ENCODE results near the gene TM4SF4. TPM values are rescaled to one million over a fixed set of nuclear protein-coding genes. Genes with fewer than 3 reads are reported as not detected.

TM4SF4 gene
- total RNA-seq, 1 experiment from 2014 or later: not detected

DNA sequence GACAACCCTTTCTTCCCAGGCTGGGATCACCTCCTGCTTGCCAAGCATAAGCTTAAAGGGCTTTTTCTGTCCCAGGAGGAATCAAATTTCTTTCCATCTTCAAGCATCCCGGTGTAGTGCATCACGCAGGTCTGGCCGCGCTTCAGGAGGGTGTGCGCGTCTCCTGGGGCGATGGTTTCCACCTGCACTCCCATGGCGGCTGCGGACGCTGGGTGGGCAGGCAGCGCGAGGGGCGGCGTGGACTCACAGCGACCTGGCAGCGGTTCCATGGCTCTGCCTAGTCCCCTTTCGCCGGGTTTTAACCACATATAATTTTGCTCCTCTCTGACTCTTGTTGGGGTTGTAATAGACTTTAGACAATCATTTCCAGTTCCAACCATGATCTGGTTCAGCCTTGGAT lies 10.6 kb upstream of the TM4SF4 start:
- no peak for DNase-seq (ENCODE audit: unreplicated experiment)
- ChIA-PET POLR2A (interaction anchor here (1.6 to 2.4 kb wide), 2 partner anchors 9 kb away, joined by 4 to 11 read pairs; no protein-coding TSS in a partner anchor), CTCF (interaction anchor here (0.6 kb wide), 1 partner anchor 602 kb away, joined by 4 read pairs; no protein-coding TSS in a partner anchor)
- Mint-ChIP-seq H3K4me1 (ENCODE audit: insufficient read depth, unreplicated experiment) (peaks cover 13% of the 10 kb centered on the region), H3K27ac (ENCODE audit: low read depth, unreplicated experiment) (no peak overlapping the region), H3K9me3 (ENCODE audit: unreplicated experiment) (no peaks in the 10 kb centered on the region), H3K4me3 (ENCODE audit: unreplicated experiment) (no peak overlapping the region), H3K36me3 (ENCODE audit: insufficient read depth, unreplicated experiment) (no peaks in the 10 kb centered on the region), H3K27me3 (ENCODE audit: insufficient read depth, unreplicated experiment) (no peaks in the 10 kb centered on the region)
- TF ChIP-seq, protein P1, sequence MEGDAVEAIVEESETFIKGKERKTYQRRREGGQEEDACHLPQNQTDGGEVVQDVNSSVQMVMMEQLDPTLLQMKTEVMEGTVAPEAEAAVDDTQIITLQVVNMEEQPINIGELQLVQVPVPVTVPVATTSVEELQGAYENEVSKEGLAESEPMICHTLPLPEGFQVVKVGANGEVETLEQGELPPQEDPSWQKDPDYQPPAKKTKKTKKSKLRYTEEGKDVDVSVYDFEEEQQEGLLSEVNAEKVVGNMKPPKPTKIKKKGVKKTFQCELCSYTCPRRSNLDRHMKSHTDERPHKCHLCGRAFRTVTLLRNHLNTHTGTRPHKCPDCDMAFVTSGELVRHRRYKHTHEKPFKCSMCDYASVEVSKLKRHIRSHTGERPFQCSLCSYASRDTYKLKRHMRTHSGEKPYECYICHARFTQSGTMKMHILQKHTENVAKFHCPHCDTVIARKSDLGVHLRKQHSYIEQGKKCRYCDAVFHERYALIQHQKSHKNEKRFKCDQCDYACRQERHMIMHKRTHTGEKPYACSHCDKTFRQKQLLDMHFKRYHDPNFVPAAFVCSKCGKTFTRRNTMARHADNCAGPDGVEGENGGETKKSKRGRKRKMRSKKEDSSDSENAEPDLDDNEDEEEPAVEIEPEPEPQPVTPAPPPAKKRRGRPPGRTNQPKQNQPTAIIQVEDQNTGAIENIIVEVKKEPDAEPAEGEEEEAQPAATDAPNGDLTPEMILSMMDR (IDR thresholded peaks at IDR 0.05; ENCODE audit: unreplicated experiment): no peak
- intact Hi-C loops (cut with micrococcal nuclease): no loop called here
- BruUV-seq (replicated peaks): no TSS peak

DNA sequence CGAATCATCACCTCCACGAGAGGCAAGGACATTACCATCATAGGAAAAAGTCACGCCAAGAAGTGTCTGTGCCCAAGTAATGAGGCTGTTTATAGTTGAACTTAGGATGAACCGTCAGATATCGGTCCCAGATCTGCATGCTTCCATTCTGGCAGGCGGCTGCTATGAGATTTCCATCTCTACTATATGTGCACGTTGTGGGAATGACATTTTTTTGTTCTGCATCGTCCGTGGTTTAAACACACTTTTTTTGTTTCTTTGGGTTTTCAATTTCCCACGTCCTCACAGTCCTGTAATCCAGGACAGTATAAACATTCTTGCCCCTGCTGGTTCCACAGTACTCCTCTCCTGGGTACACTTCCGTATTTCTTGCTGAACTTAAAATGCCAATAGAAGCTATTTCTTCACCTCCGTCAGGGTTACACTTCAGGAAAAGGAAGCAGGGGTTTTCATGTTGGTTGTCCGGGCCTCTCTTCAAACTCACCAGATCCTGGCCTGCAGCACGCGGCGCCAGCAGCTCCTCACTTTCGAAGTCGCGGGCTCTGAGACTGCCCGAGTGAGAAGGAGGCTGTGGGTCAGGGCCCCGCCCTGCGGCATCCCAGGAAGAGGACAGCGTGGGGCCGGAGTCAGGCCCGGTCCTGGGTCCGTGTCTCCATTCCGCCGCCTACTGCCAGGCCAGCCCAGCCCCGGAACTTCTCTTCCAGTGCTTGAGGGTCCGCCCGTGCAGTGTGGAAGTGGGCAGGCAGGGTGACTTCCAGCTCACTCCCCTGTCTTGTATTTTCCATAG lies 9.8 kb upstream of the TM4SF4 start:
- POLR2A ChIA-PET: interaction anchor here (1.6 to 2.4 kb wide), 2 partner anchors 8 to 10 kb away, joined by 4 to 11 read pairs; no protein-coding TSS in a partner anchor
- no peak overlapping the region for H3K27ac Mint-ChIP-seq (ENCODE audit: low read depth, unreplicated experiment)
- H3K36me3 Mint-ChIP-seq (ENCODE audit: insufficient read depth, unreplicated experiment): no peaks in the 10 kb centered on the region
- CTCF ChIA-PET: no interaction called here
- intact Hi-C loops (cut with micrococcal nuclease): no loop called here
- no peak overlapping the region for H3K4me3 Mint-ChIP-seq (ENCODE audit: unreplicated experiment)
- H3K4me1 Mint-ChIP-seq (ENCODE audit: insufficient read depth, unreplicated experiment): peaks cover 13% of the 10 kb centered on the region
- DNase-seq (ENCODE audit: unreplicated experiment): no peak
- BruUV-seq (replicated peaks): no TSS peak
- TF ChIP-seq, protein P1 (IDR thresholded peaks at IDR 0.05; ENCODE audit: unreplicated experiment): no peak
- no peaks in the 10 kb centered on the region for H3K9me3 Mint-ChIP-seq (ENCODE audit: unreplicated experiment)
- no peaks in the 10 kb centered on the region for H3K27me3 Mint-ChIP-seq (ENCODE audit: insufficient read depth, unreplicated experiment)

DNA sequence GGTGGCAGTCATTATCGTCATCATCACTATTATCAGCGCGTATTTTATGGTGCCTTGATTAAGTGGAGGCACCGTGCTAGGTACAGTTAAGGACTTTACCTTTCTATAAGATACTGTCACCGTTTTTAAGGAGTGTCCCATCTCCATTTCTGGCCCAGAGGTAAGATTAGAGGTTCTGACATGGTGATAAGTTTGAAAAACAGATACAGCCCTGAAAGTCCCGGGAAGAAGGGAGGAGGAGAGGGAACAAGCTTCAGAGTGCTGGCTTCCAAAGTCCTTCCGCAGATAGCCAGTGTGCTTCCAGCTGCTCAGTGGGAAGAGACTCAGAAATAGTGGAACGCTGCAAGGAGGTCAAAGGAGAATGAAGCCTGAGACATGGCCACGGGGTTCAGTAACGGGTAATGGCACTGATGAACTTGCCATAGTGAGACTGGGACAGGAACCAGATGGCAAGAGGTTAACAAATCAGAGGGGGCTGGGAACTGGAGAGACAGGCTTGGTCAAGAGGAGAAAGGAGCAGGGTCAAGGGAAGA lies 9.1 kb upstream of the TM4SF4 start:
- peaks cover 13% of the 10 kb centered on the region for H3K4me1 Mint-ChIP-seq (ENCODE audit: insufficient read depth, unreplicated experiment)
- POLR2A ChIA-PET: interaction anchor here (2.4 kb wide), 1 partner anchor 11 kb away, joined by 11 read pairs; no protein-coding TSS in a partner anchor

DNA sequence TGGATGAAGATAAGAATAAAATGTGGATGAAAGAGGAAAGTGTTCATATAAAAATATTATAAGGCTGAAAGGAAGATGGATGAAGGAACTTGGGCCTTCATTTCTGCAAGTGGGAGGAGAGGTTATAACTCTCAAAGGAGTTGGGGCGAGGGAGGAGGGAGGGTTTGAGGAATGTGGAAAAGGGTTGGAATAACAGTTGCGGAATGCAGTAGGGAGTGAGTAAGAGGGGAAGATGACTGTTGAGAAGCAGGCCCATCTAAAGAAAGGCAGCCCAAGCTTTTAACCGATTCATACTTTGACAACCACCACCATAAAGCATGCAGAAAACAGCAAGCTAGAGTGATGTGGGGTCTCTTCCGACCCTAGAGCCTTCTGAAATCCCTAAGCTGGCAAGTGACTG lies 8.3 kb upstream of the TM4SF4 start:
- TF ChIP-seq, protein P1 (IDR thresholded peaks at IDR 0.05; ENCODE audit: unreplicated experiment): no peak
- H3K4me3 Mint-ChIP-seq (ENCODE audit: unreplicated experiment): no peak overlapping the region
- no peak overlapping the region for H3K27ac Mint-ChIP-seq (ENCODE audit: low read depth, unreplicated experiment)
- H3K4me1 Mint-ChIP-seq (ENCODE audit: insufficient read depth, unreplicated experiment): peaks cover 13% of the 10 kb centered on the region
- intact Hi-C loops (cut with micrococcal nuclease): no loop called here
- H3K36me3 Mint-ChIP-seq (ENCODE audit: insufficient read depth, unreplicated experiment): no peaks in the 10 kb centered on the region
- H3K27me3 Mint-ChIP-seq (ENCODE audit: insufficient read depth, unreplicated experiment): no peaks in the 10 kb centered on the region
- peak; percentile 49 for DNase-seq (ENCODE audit: unreplicated experiment)
- no TSS peak for BruUV-seq (replicated peaks)
- ChIA-PET CTCF (interaction anchor here (0.6 kb wide), 1 partner anchor 122 kb away, joined by 3 read pairs; no protein-coding TSS in a partner anchor), POLR2A (interaction anchor here (1.0 to 1.2 kb wide), 2 partner anchors 9 to 10 kb away, joined by 3 read pairs; partner anchors contain the start of gene TM4SF4)
- H3K9me3 Mint-ChIP-seq (ENCODE audit: unreplicated experiment): no peaks in the 10 kb centered on the region

More for the DNA sequence above, 9.1 kb upstream of the TM4SF4 start:
- H3K36me3 Mint-ChIP-seq (ENCODE audit: insufficient read depth, unreplicated experiment): no peaks in the 10 kb centered on the region
- H3K27ac Mint-ChIP-seq (ENCODE audit: low read depth, unreplicated experiment): no peak overlapping the region
- H3K27me3 Mint-ChIP-seq (ENCODE audit: insufficient read depth, unreplicated experiment): no peaks in the 10 kb centered on the region
- H3K4me3 Mint-ChIP-seq (ENCODE audit: unreplicated experiment): no peak overlapping the region
- DNase-seq (ENCODE audit: unreplicated experiment): no peak
- intact Hi-C loops (cut with micrococcal nuclease): no loop called here
- H3K9me3 Mint-ChIP-seq (ENCODE audit: unreplicated experiment): no peaks in the 10 kb centered on the region
- TF ChIP-seq, protein P1 (IDR thresholded peaks at IDR 0.05; ENCODE audit: unreplicated experiment): no peak
- BruUV-seq (replicated peaks): no TSS peak
- CTCF ChIA-PET: no interaction called here
